Vagina (tissue), 2 donors: ENCODE measurements around the gene NIPAL4.

Experiments used
- CTCF ChIP-seq, 3 experiments: fragments of 450-650 bp in 2 of 3; fragments of 200-600 bp in 1 of 3; sonication (generic) in 1 of 3; IDR thresholded peaks; one replicate each; pipeline ENCODE4 v1.5.1; 2017 to 2019; ENCODE audit warnings: antibody characterized with exemption in 3 of 3, mild to moderate bottlenecking in 2 of 3, moderate library complexity in 2 of 3
- POLR2A ChIP-seq, 2 donors: fragments of 450-650 bp; IDR thresholded peaks; one replicate each; pipeline ENCODE4 v1.6.1; 2017; ENCODE audit warnings: antibody characterized with exemption in 2 of 2, mild to moderate bottlenecking in 2 of 2, moderate library complexity in 2 of 2
- POLR2AphosphoS5 ChIP-seq, 2 donors: sonication (generic); formaldehyde crosslinking; IDR thresholded peaks; one replicate each; pipeline ENCODE4 v1.9.0; 2017; ENCODE audit warnings: antibody characterized with exemption in 2 of 2, mild to moderate bottlenecking in 2 of 2, low read depth in 1 of 2; ENCODE audit not compliant: insufficient read depth in 1 of 2

- TF ChIP-seq CTCF (IDR thresholded peaks at IDR 0.05) (no peak), POLR2A (IDR thresholded peaks at IDR 0.05) (no peak), POLR2AphosphoS5 (IDR thresholded peaks at IDR 0.05; ENCODE audit: insufficient read depth in 1 of 2, low read depth in 1 of 2) (no peak)
These were observed 45.5 kb downstream of the NIPAL4 start for GRCh38 chr5:157505496-157505895.
